Thyroid gland (tissue), 4 donors: ENCODE results near the gene PELI2. TPM values are rescaled to one million over a fixed set of nuclear protein-coding genes. Genes with fewer than 3 reads are reported as not detected.

Source experiments
- DNase-seq, 2 donors: peaks; one replicate each; pipeline ENCODE4 v3.0.0-alpha.2; 2019
- H3K27ac ChIP-seq, 3 donors: fragments of 200-600 bp; sonication (generic); 1 replicate in 2 of 3; 2 replicates in 1 of 3; pipeline ENCODE4 v1.5.1; 2016 to 2019; ENCODE audit warnings: mild to moderate bottlenecking in 1 of 3, moderate library complexity in 1 of 3
- H3K27me3 ChIP-seq: fragments of 200-600 bp; sonication (generic); one replicate; pipeline ENCODE4 v1.5.1; 2019
- H3K36me3 ChIP-seq, 2 donors: fragments of 200-600 bp; sonication (generic); one replicate each; pipeline ENCODE4 v1.5.1; 2016 to 2019
- H3K4me1 ChIP-seq, 2 donors: fragments of 200-600 bp; sonication (generic); one replicate each; pipeline ENCODE4 v1.5.1; 2017 to 2019
- H3K4me3 ChIP-seq, 3 donors: fragments of 200-600 bp; sonication (generic); replicated peaks in 1 of 3; 1 replicate in 2 of 3; 2 replicates in 1 of 3; pipeline ENCODE4 v1.5.1; 2016; ENCODE audit warnings: mild to moderate bottlenecking in 1 of 3
- H3K9me3 ChIP-seq: fragments of 200-600 bp; sonication (generic); one replicate; pipeline ENCODE4 v1.5.1; 2017
- POLR2A ChIP-seq, 2 donors: fragments of 450-650 bp; IDR thresholded peaks; one replicate each; pipeline ENCODE4 v1.6.1; 2017; ENCODE audit warnings: antibody characterized with exemption in 2 of 2, mild to moderate bottlenecking in 2 of 2, moderate library complexity in 1 of 2
- WGBS, 2 donors: methylation state at CpG; one replicate each; pipeline ENCODE4 v1.1.5; 2017; 5-methylcytosine and 5-hydroxymethylcytosine counted together
- intact Hi-C: fragments of 100-400 bp; cut with DNase I; formaldehyde crosslinking; loops from one replicate; pipeline ENCODE4 v1.15.1; 2023
- total RNA-seq, 4 donors: library from RNA; depleted of rRNA; stranded (reverse); fragments of >200 nt; gene quantifications; one replicate each; pipeline ENCODE4 v1.2.3, GENCODE V29; 2016
- TF ChIP-seq, protein P1 (sequence below), 6 experiments: fragments of 200-600 bp in 3 of 6; fragments of 450-650 bp in 3 of 6; sonication (generic) in 3 of 6; IDR thresholded peaks; one replicate each; pipeline ENCODE4 v1.5.1; 2016 to 2019; ENCODE audit warnings: antibody characterized with exemption in 6 of 6, mild to moderate bottlenecking in 2 of 6, inconsistent platforms in 1 of 6, moderate library complexity in 1 of 6

PELI2 gene
- total RNA-seq, 4 donors from 2014 or later: 10.8 to 17.6 (median 13.6) TPM

DNA sequence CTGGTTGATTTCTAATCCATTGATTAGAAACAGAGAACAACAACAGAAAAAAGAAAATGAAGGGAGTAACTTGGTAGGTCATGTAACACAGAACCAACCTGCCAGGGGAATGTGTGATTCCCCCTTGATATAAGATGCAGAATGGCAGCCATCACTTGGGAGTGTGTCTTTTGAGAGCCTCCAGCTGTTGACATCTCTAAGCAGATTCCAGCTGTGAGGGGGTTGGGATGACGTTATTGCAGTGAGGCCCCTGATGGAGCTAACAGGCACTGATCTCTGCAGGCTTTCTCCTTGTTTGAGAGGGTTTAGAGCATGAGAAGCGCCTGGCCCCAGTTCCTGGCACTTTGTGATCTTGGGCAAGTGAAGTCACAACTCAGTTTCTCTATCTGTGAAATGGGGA, 124.9 kb downstream of the PELI2 start:
- WGBS, 2 donors: 81% methylated on average over 2 of the region's 2 CpGs
- Histone ChIP-seq H3K36me3 (no peaks in the 10 kb centered on the region), H3K9me3 (no peaks in the 10 kb centered on the region), H3K27ac (no peak overlapping the region), H3K4me1 (no peaks in the 10 kb centered on the region), H3K27me3 (no peaks in the 10 kb centered on the region), H3K4me3 (no peak overlapping the region)
- TF ChIP-seq, protein P1, sequence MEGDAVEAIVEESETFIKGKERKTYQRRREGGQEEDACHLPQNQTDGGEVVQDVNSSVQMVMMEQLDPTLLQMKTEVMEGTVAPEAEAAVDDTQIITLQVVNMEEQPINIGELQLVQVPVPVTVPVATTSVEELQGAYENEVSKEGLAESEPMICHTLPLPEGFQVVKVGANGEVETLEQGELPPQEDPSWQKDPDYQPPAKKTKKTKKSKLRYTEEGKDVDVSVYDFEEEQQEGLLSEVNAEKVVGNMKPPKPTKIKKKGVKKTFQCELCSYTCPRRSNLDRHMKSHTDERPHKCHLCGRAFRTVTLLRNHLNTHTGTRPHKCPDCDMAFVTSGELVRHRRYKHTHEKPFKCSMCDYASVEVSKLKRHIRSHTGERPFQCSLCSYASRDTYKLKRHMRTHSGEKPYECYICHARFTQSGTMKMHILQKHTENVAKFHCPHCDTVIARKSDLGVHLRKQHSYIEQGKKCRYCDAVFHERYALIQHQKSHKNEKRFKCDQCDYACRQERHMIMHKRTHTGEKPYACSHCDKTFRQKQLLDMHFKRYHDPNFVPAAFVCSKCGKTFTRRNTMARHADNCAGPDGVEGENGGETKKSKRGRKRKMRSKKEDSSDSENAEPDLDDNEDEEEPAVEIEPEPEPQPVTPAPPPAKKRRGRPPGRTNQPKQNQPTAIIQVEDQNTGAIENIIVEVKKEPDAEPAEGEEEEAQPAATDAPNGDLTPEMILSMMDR (IDR thresholded peaks at IDR 0.05): no peak
- intact Hi-C loops: no loop called here
- no peak for DNase-seq

DNA sequence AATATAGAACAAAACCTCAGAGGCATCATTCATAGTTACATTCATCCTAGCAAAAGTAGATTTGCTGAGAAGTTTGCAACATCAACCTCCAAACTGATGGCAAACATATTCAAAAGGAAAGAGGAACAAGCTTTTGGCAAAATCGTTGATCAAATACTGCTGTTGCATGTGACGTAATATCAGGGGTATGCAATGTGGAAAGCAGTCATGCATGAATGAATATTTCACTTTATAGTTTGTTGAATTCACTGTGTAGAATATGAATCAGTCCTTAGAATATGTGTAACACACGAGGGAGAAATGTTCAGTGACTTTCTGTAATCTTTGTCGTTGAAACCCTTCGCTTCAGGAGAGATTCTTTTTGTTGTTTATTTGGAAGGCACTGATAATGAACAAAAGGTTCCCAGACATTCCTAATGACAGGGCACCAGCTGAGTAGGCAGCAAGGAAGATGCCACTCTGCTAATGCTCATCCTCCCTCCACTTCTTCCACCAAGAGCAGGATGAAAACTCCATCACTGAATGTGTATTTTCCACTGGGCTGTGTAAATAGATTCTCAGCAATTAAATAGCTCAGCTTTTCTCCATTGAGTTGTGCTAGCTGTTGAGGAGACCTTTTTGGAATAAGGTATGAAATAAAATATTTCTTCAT, 126.1 kb downstream of the PELI2 start:
- Histone ChIP-seq H3K27ac (no peak overlapping the region), H3K27me3 (no peaks in the 10 kb centered on the region), H3K9me3 (no peaks in the 10 kb centered on the region), H3K4me3 (no peak overlapping the region), H3K4me1 (no peaks in the 10 kb centered on the region), H3K36me3 (no peaks in the 10 kb centered on the region)
- WGBS, 2 donors: 66 to 72% methylated on average over 5 of the region's 5 CpGs
- intact Hi-C loops: no loop called here
- DNase-seq: no peak
- TF ChIP-seq, protein P1 (IDR thresholded peaks at IDR 0.05): no peak
- TF ChIP-seq POLR2A (IDR thresholded peaks at IDR 0.05): no peak

DNA sequence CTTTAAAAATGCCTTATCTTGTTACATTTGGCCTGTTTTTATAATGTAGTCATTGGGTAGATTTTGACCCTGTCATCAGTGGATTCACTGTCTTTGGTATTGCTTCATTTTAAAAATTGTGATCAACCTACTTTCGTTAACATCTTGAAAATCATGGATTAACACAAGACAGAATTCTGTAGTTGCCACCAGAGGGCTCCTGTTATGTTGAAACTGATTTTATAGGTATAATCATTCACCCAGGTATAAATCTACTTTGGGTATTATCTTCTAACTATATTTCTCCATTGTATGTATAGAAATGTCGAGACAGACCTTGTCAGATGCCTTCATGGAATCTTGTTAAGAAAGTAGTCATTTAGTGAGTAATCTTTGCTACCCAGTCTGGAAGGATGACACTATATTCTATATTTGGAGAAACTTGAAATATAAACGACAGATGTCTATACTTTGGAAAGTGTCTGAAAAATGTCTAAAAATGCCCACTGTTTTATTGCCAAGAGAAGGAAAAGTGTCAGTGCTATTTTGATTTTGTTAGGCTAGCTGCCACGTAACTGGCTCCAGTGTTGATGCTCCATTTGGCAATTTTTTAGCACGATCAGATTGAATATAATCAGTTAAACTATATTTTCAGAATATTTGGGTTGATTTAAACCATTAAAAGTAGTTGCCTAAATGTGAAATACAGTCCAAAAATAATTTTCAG, 129.4 kb downstream of the PELI2 start:
- Histone ChIP-seq H3K27ac (no peak overlapping the region), H3K4me1 (peaks cover 0 to 11% of the 10 kb centered on the region in 2 donors), H3K27me3 (no peaks in the 10 kb centered on the region), H3K36me3 (no peaks in the 10 kb centered on the region), H3K9me3 (no peaks in the 10 kb centered on the region), H3K4me3 (no peak overlapping the region)
- intact Hi-C loops: no loop called here
- no peak for DNase-seq
- WGBS, 2 donors: 72 to 74% methylated on average over 5 of the region's 5 CpGs
- TF ChIP-seq, protein P1 (IDR thresholded peaks at IDR 0.05): peak in 2 of 6 experiments; percentile 13 to 30
- TF ChIP-seq POLR2A (IDR thresholded peaks at IDR 0.05): no peak

DNA sequence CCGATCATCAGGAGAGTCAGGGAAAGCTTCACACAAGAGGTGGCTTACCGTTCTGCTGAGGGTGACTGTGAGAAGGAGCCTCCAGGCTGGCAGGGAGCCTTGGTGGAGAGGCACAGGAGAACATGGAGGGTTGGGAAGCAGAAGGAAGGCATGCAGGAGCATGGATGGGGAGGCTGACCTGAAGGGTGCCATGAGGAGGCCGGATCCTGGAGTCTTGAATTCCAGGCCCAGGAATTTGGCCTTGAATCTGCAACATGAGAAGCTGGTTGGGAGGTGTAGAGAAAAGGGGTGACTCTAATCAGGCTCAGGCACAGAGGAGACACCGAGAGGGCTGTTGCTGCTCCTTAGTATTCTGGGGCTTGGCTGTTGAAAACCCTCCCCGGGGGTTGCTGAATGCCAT, 130.2 kb downstream of the PELI2 start:
- DNase-seq: no peak
- intact Hi-C loops: no loop called here
- H3K4me1 ChIP-seq: peaks cover 0 to 11% of the 10 kb centered on the region in 2 donors
- no peaks in the 10 kb centered on the region for H3K27me3 ChIP-seq
- WGBS, 2 donors: 78 to 80% methylated on average over 5 of the region's 5 CpGs
- TF ChIP-seq POLR2A (IDR thresholded peaks at IDR 0.05): no peak
- TF ChIP-seq, protein P1 (IDR thresholded peaks at IDR 0.05): no peak
- H3K27ac ChIP-seq: no peak overlapping the region
- H3K4me3 ChIP-seq: no peak overlapping the region
- H3K9me3 ChIP-seq: no peaks in the 10 kb centered on the region
- no peaks in the 10 kb centered on the region for H3K36me3 ChIP-seq

DNA sequence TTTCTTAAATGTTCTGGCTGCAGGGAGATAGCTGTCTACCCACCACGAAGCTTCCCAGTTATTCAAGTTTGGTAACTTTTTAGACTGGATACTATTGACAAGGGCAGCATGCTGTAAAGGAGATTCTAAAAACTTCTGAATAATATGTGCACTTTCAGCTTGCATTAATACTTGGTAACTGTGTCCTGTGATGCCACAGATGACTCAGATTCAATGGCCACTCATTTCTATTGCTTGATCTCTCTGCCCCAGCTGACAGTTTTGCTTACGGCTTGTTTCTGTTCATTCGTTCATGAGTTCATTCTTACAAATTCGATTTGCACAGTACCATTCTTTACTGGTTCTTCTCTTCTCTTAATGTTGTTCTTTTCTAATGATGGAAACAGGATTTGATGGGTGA, 142.8 kb downstream of the PELI2 start:
- no peak overlapping the region for H3K4me3 ChIP-seq
- H3K27ac ChIP-seq: no peak overlapping the region
- WGBS, 2 donors: 87 to 90% methylated on average over 4 of the region's 4 CpGs
- no peak for DNase-seq
- H3K4me1 ChIP-seq: no peaks in the 10 kb centered on the region
- TF ChIP-seq, protein P1 (IDR thresholded peaks at IDR 0.05): no peak
- no peak for TF ChIP-seq POLR2A (IDR thresholded peaks at IDR 0.05)
- no peaks in the 10 kb centered on the region for H3K36me3 ChIP-seq
- intact Hi-C loops: no loop called here
- H3K27me3 ChIP-seq: no peaks in the 10 kb centered on the region
- H3K9me3 ChIP-seq: no peaks in the 10 kb centered on the region
